Measurements from ENCODE around the gene CASZ1. TPM values are rescaled to one million over a fixed set of nuclear protein-coding genes. Genes with fewer than 3 reads are reported as not detected.

CASZ1 gene
- total and polyA plus RNA-seq, 12 donors = 19.5 to 79.8 (median 64.7) TPM

GRCh38 chr1:10687251-10687651 is 109.2 kb downstream of the CASZ1 start:
- Histone ChIP-seq H3K9me3 (no peaks in the 10 kb centered on the region), H3K4me1 (peaks cover 72 to 98% (median 94%) of the 10 kb centered on the region in 9 donors), H3K27me3 (no peaks in the 10 kb centered on the region), H3K27ac (peak overlapping the region; percentile 46 to 95 (median 88)), H3K36me3 (no peaks in the 10 kb centered on the region), H3K4me3 (no peak overlapping the region)
- 49 to 54% methylated on average over 7 of the region's 7 CpGs for WGBS, 2 donors
- intact Hi-C loops (cut with DNase I) = loop anchor here in 1 of 10 donors (10.0 kb wide), 1 partner anchor 178 kb away; no protein-coding TSS in a partner anchor
- ATAC-seq (peak in 6 of 8 donors; percentile 19 to 40 (median 22)), DNase-seq (no peak)
- no peak for TF ChIP-seq CTCF (IDR thresholded peaks at IDR 0.05)

GRCh38 chr1:10686404-10687040 is 109.9 kb downstream of the CASZ1 start:
- Histone ChIP-seq H3K4me3 (no peak overlapping the region), H3K36me3 (no peaks in the 10 kb centered on the region), H3K27ac (peak overlapping the region; percentile 79 to 95 (median 88)), H3K4me1 (peaks cover 74 to 98% (median 93%) of the 10 kb centered on the region in 9 donors), H3K9me3 (no peaks in the 10 kb centered on the region), H3K27me3 (no peaks in the 10 kb centered on the region)
- TF ChIP-seq CTCF (IDR thresholded peaks at IDR 0.05) = peak in 1 of 9 donors; percentile 13
- DNase-seq = no peak
- peak in 1 of 8 donors; percentile 9 for ATAC-seq
- intact Hi-C loops (cut with DNase I) = loop anchor here in 1 of 10 donors (10.0 kb wide), 1 partner anchor 178 kb away; no protein-coding TSS in a partner anchor
- 48% methylated on average over 20 of the region's 20 CpGs for WGBS, 2 donors

- intact Hi-C loops (cut with DNase I) = loop anchor here in 1 of 10 donors (10.0 kb wide), 1 partner anchor 179 kb away; no protein-coding TSS in a partner anchor
- Histone ChIP-seq H3K9me3 (no peaks in the 10 kb centered on the region), H3K27ac (peak overlapping the region; percentile 79 to 95 (median 88)), H3K4me1 (peaks cover 72 to 100% (median 97%) of the 10 kb centered on the region in 9 donors), H3K4me3 (peak overlapping the region in 1 of 10 donors; percentile 19), H3K36me3 (no peaks in the 10 kb centered on the region), H3K27me3 (no peaks in the 10 kb centered on the region)
- 22 to 35% methylated on average over 11 of the region's 11 CpGs for WGBS, 2 donors
- peak; percentile 17 to 69 (median 46) for ATAC-seq
- TF ChIP-seq CTCF (IDR thresholded peaks at IDR 0.05) = no peak
- DNase-seq = no peak
Measured at GRCh38 chr1:10685808-10686403, 110.5 kb downstream of the CASZ1 start.

- Histone ChIP-seq H3K4me1 (peaks cover 77 to 100% (median 100%) of the 10 kb centered on the region in 9 donors), H3K9me3 (no peaks in the 10 kb centered on the region), H3K27me3 (no peaks in the 10 kb centered on the region), H3K27ac (peak overlapping the region; percentile 79 to 95 (median 88)), H3K4me3 (peak overlapping the region in 1 of 10 donors; percentile 19), H3K36me3 (no peaks in the 10 kb centered on the region)
- intact Hi-C loops (cut with DNase I) = loop anchor here in 1 of 10 donors (10.0 kb wide), 1 partner anchor 179 kb away; no protein-coding TSS in a partner anchor
- TF ChIP-seq CTCF (IDR thresholded peaks at IDR 0.05) = no peak
- peak in 5 of 8 donors; percentile 1 to 15 (median 4) for ATAC-seq
- no peak for DNase-seq
- 40 to 52% methylated on average over 15 of the region's 15 CpGs for WGBS, 2 donors
Measured at GRCh38 chr1:10685196-10685807, 111.1 kb downstream of the CASZ1 start.
